22Rv1 (cell line): ENCODE data around the gene AATK.

Experiments
- H3K27ac ChIP-seq: fragments of 450-650 bp; 2 replicates; pipeline ENCODE4 v1.5.1; 2017
- CTCF ChIP-seq: fragments of 450-650 bp; IDR thresholded peaks from 2 replicates; pipeline ENCODE4 v1.5.1; 2017; ENCODE audit warnings: mild to moderate bottlenecking
- ZFX ChIP-seq: fragments of 450-650 bp; IDR thresholded peaks from 2 replicates; pipeline ENCODE4 v1.6.1; 2017; ENCODE audit warnings: antibody characterized with exemption, borderline replicate concordance

AATK gene

GRCh38 chr17:81181811-81182185 lies 15.8 kb upstream of the AATK start:
- TF ChIP-seq ZFX (no peak), CTCF (no peak)
- H3K27ac ChIP-seq, result no peak overlapping the region

GRCh38 chr17:81180836-81181810 lies 15.1 kb upstream of the AATK start:
- TF ChIP-seq ZFX (no peak), CTCF (no peak)
- no peak overlapping the region for H3K27ac ChIP-seq

GRCh38 chr17:81179861-81180260 lies 13.8 kb upstream of the AATK start:
- no peak for TF ChIP-seq CTCF
- no peak overlapping the region for H3K27ac ChIP-seq

GRCh38 chr17:81179220-81179619 lies 13.2 kb upstream of the AATK start:
- TF ChIP-seq CTCF, result no peak
- no peak for TF ChIP-seq ZFX
- H3K27ac ChIP-seq, result no peak overlapping the region

GRCh38 chr17:81178136-81179091 lies 12.4 kb upstream of the AATK start:
- H3K27ac ChIP-seq, result no peak overlapping the region
- TF ChIP-seq ZFX, result no peak
- TF ChIP-seq CTCF, result no peak

GRCh38 chr17:81176666-81177065 lies 10.6 kb upstream of the AATK start:
- TF ChIP-seq CTCF (no peak; the same call in 1 of the 2 replicates), ZFX (no peak)
- H3K27ac ChIP-seq, result no peak overlapping the region

GRCh38 chr17:81173762-81174155 lies 7.7 kb upstream of the AATK start:
- no peak overlapping the region for H3K27ac ChIP-seq
- TF ChIP-seq ZFX, result no peak
- TF ChIP-seq CTCF, result no peak
